ENCODE data around the gene LYRM7. TPM values are rescaled to one million over a fixed set of nuclear protein-coding genes. Genes with fewer than 3 reads are reported as not detected.
"Not testable (repeated sequence)": the region's sequence is repeated elsewhere in the genome, so short reads cannot be mapped to it uniquely, and the experiment has no call there.

The LYRM7 gene
- total RNA-seq, 1 donor from 2014 or later, result 9.1 TPM

GRCh38 chr5:131245948-131246347 is 75.2 kb downstream of the LYRM7 start:
- no peak for DNase-seq (ENCODE audit: extremely low spot score, unreplicated experiment)
- no peak overlapping the region for H3K4me3 Mint-ChIP-seq (ENCODE audit: unreplicated experiment)
- H3K27ac Mint-ChIP-seq (ENCODE audit: unreplicated experiment), result no peak overlapping the region
- peaks cover 8% of the 10 kb centered on the region for H3K4me1 Mint-ChIP-seq (ENCODE audit: unreplicated experiment)
- peaks cover 2% of the 10 kb centered on the region for H3K36me3 Mint-ChIP-seq (ENCODE audit: unreplicated experiment)
- TF ChIP-seq CTCF (IDR thresholded peaks at IDR 0.05), result no peak
- H3K27me3 Mint-ChIP-seq (ENCODE audit: unreplicated experiment), result no peaks in the 10 kb centered on the region
- peaks cover 3% of the 10 kb centered on the region for H3K9me3 Mint-ChIP-seq (ENCODE audit: unreplicated experiment)

DNA sequence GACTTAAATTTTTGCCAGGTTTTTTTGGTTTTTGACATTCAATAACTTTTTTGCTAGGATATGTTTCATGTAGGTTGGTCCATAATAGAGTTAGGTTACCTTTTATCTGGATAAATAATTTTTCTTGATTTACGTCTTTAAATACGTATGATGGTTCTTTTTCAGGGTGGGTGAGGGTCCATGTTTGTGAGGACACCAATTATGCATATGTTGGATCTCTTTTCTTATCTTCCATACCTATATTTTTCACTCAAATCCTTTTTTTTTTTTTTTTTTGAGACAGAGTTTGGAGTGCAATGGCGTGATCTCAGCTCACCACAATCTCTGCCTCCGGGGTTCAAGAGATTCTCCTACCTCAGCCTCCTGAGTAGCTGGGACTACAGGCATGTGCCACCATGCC is 75.8 kb downstream of the LYRM7 start:
- Mint-ChIP-seq H3K9me3 (ENCODE audit: unreplicated experiment) (peaks cover 3% of the 10 kb centered on the region), H3K36me3 (ENCODE audit: unreplicated experiment) (peaks cover 2% of the 10 kb centered on the region), H3K27ac (ENCODE audit: unreplicated experiment) (no peak overlapping the region), H3K4me1 (ENCODE audit: unreplicated experiment) (peaks cover 8% of the 10 kb centered on the region), H3K4me3 (ENCODE audit: unreplicated experiment) (no peak overlapping the region), H3K27me3 (ENCODE audit: unreplicated experiment) (no peaks in the 10 kb centered on the region)
- no peak for DNase-seq (ENCODE audit: extremely low spot score, unreplicated experiment)
- TF ChIP-seq CTCF (IDR thresholded peaks at IDR 0.05), result no peak

GRCh38 chr5:131250751-131251475 is 80.2 kb downstream of the LYRM7 start:
- no peak overlapping the region for H3K27ac Mint-ChIP-seq (ENCODE audit: unreplicated experiment)
- H3K4me1 Mint-ChIP-seq (ENCODE audit: unreplicated experiment), result no peaks in the 10 kb centered on the region
- peaks cover under 1% of the 10 kb centered on the region for H3K36me3 Mint-ChIP-seq (ENCODE audit: unreplicated experiment)
- H3K27me3 Mint-ChIP-seq (ENCODE audit: unreplicated experiment), result no peaks in the 10 kb centered on the region
- peaks cover 3% of the 10 kb centered on the region for H3K9me3 Mint-ChIP-seq (ENCODE audit: unreplicated experiment)
- TF ChIP-seq CTCF (IDR thresholded peaks at IDR 0.05), result no peak
- no peak for DNase-seq (ENCODE audit: extremely low spot score, unreplicated experiment)
- no peak overlapping the region for H3K4me3 Mint-ChIP-seq (ENCODE audit: unreplicated experiment)

DNA sequence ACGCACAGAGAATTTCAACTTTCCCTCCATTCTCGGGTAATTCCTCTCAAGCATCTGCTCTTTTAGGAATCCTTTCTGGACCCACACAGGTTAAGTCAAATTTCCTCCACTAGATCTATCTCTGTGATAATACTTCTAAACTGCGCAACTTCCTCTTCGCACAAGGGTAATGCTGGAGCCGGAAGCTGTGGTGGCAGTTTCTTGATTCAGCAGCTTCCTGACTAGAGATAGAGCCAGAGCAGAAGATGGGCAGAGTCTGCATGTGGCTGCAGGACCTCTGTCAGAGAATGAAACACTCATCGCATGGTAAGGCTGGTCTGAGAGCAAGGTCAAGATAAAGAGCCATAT is 82.1 kb downstream of the LYRM7 start:
- Mint-ChIP-seq H3K9me3 (ENCODE audit: unreplicated experiment) (no peaks in the 10 kb centered on the region), H3K4me3 (ENCODE audit: unreplicated experiment) (no peak overlapping the region), H3K27ac (ENCODE audit: unreplicated experiment) (no peak overlapping the region), H3K4me1 (ENCODE audit: unreplicated experiment) (no peaks in the 10 kb centered on the region), H3K36me3 (ENCODE audit: unreplicated experiment) (no peaks in the 10 kb centered on the region), H3K27me3 (ENCODE audit: unreplicated experiment) (no peaks in the 10 kb centered on the region)
- no peak for TF ChIP-seq CTCF (IDR thresholded peaks at IDR 0.05)
- DNase-seq (ENCODE audit: extremely low spot score, unreplicated experiment), result no peak

GRCh38 chr5:131254025-131254424 is 83.3 kb downstream of the LYRM7 start:
- not testable (repeated sequence) for DNase-seq (ENCODE audit: extremely low spot score, unreplicated experiment); H3K9me3 Mint-ChIP-seq (ENCODE audit: unreplicated experiment); H3K36me3 Mint-ChIP-seq (ENCODE audit: unreplicated experiment); H3K4me3 Mint-ChIP-seq (ENCODE audit: unreplicated experiment); H3K27me3 Mint-ChIP-seq (ENCODE audit: unreplicated experiment); H3K27ac Mint-ChIP-seq (ENCODE audit: unreplicated experiment); H3K4me1 Mint-ChIP-seq (ENCODE audit: unreplicated experiment)
